ENCODE data around the gene ZNHIT1. TPM values are rescaled to one million over a fixed set of nuclear protein-coding genes. Genes with fewer than 3 reads are reported as not detected.

The ZNHIT1 gene
- total and polyA plus RNA-seq, 2 donors (not counting 3 experiments of a cell fraction or from before 2014, with no cell fraction given), result 74.1 to 89.9 TPM

DNA sequence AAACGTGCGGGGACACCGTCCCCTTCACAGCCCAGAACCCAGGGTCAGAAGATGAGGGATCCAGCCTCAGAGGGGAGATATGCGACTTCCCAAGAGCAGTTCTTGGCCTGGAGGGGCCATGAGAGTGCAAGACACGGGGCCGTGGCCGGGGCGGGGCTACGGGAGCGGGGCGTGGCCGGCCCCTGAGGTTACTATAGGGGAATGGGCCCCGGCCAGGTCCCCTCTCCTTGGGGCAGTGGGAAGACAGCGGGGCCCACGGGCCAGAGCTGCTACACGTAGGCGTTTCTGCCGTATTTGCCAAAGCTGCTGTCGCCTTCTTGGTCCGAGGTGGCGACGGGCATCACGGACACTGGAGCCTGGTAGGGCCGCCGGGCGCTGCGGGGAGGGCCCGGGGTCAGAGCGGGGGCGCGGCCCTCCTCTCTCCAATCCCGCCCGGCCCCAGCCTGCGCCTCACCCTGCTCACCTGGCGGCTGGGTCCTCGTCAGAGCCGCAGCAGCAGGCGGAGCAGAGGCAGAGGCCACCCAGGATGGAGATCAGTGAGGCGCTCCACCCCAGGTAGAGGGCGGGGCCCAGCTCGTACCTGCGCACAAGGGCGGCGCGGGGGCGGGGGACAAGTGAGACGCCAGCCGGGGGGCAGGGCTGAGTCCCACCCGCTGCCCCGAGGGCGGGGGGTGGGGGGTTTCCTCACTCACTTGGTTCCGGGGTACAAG, 14.3 kb downstream of the ZNHIT1 start:
- H3K4me2 ChIP-seq (ENCODE audit: insufficient read depth, low read length), result peak overlapping the region; percentile 5
- H3K27me3 ChIP-seq (ENCODE audit: control insufficient read depth in 2 of 2, insufficient read depth in 2 of 2, low read length in 2 of 2), result no peaks in the 10 kb centered on the region
- peak; percentile 10 for DNase-seq (ENCODE audit: low read depth, low spot score)
- no peak for FAIRE-seq
- no peaks in the 10 kb centered on the region for H4K20me1 ChIP-seq (replicated peaks; ENCODE audit: control insufficient read depth, extremely low read depth, insufficient read depth, low read length)
- dilution Hi-C loops (cut with MboI; ENCODE audit: extremely low pct_ligation_motif_present, low sequenced_read_pairs) (no loop called here), intact Hi-C loops (cut with micrococcal nuclease) (no loop called here)
- TSS peak; percentile 14 for BruUV-seq (replicated peaks)
- no peaks in the 10 kb centered on the region for H3K9me3 ChIP-seq (replicated peaks; ENCODE audit: control insufficient read depth, insufficient read depth, low read length)
- no peak overlapping the region for H3K27ac ChIP-seq (ENCODE audit: insufficient read depth, low read depth, low read length)
- CTCF ChIA-PET, result interaction anchor here (0.8 to 8.1 kb wide), 4 partner anchors 12 to 51 kb away, joined by 3 to 42 read pairs (median 7); partner anchors contain the start of genes FIS1, PLOD3 and ZNHIT1
- H3K4me1 ChIP-seq (ENCODE audit: control insufficient read depth, extremely low read depth, insufficient read depth, low read length), result peaks cover 14% of the 10 kb centered on the region
- no peak overlapping the region for H3K9ac ChIP-seq (replicated peaks; ENCODE audit: extremely low read depth, insufficient read depth, low read length)
- H3K36me3 ChIP-seq (ENCODE audit: control insufficient read depth in 2 of 2, extremely low read depth in 1 of 2, insufficient read depth in 2 of 2, low read length in 2 of 2), result peaks cover 0 to 6% of the 10 kb centered on the region in 2 experiments
- peak overlapping the region; percentile 45 for H2AFZ ChIP-seq (ENCODE audit: low read depth, low read length)
- POLR2A ChIA-PET, result no interaction called here
- H3K4me3 ChIP-seq (replicated peaks in 1 of 3; ENCODE audit: insufficient read depth in 1 of 3, low read depth in 1 of 3, low read length in 3 of 3), result peak overlapping the region in 1 of 3 experiments; percentile 18
- H3K79me2 ChIP-seq (ENCODE audit: control insufficient read depth, insufficient read depth, low read length), result no peaks in the 10 kb centered on the region
- H3K9me1 ChIP-seq (replicated peaks; ENCODE audit: control insufficient read depth, extremely low read depth, insufficient read depth, low read length), result no peaks in the 10 kb centered on the region
- peak; percentile 7 for TF ChIP-seq POLR2AphosphoS5 (IDR thresholded peaks at IDR 0.05; ENCODE audit: insufficient read depth, low read depth, low read length)
- TF ChIP-seq GATA2 (IDR thresholded peaks at IDR 0.05; ENCODE audit: insufficient read depth, insufficient read length, low read depth, low read length), result no peak

GRCh38 chr7:101233907-101234547, 16.1 kb downstream of the ZNHIT1 start:
- Histone ChIP-seq H3K27ac (ENCODE audit: insufficient read depth, low read depth, low read length) (no peak overlapping the region), H3K9me3 (replicated peaks; ENCODE audit: control insufficient read depth, insufficient read depth, low read length) (no peaks in the 10 kb centered on the region), H2AFZ (ENCODE audit: low read depth, low read length) (no peak overlapping the region), H3K4me1 (ENCODE audit: control insufficient read depth, extremely low read depth, insufficient read depth, low read length) (peaks cover 30% of the 10 kb centered on the region), H3K27me3 (ENCODE audit: control insufficient read depth in 2 of 2, insufficient read depth in 2 of 2, low read length in 2 of 2) (no peaks in the 10 kb centered on the region), H3K4me3 (replicated peaks in 1 of 3; ENCODE audit: insufficient read depth in 1 of 3, low read depth in 1 of 3, low read length in 3 of 3) (no peak overlapping the region), H3K36me3 (ENCODE audit: control insufficient read depth in 2 of 2, extremely low read depth in 1 of 2, insufficient read depth in 2 of 2, low read length in 2 of 2) (peaks cover 0 to 7% of the 10 kb centered on the region in 2 experiments), H3K79me2 (ENCODE audit: control insufficient read depth, insufficient read depth, low read length) (no peaks in the 10 kb centered on the region), H3K9me1 (replicated peaks; ENCODE audit: control insufficient read depth, extremely low read depth, insufficient read depth, low read length) (no peaks in the 10 kb centered on the region), H3K4me2 (ENCODE audit: insufficient read depth, low read length) (no peak overlapping the region), H4K20me1 (replicated peaks; ENCODE audit: control insufficient read depth, extremely low read depth, insufficient read depth, low read length) (no peaks in the 10 kb centered on the region), H3K9ac (replicated peaks; ENCODE audit: extremely low read depth, insufficient read depth, low read length) (no peak overlapping the region)
- no TSS peak for BruUV-seq (replicated peaks)
- DNase-seq (ENCODE audit: low read depth, low spot score) (no peak), FAIRE-seq (no peak)
- CTCF ChIA-PET, result interaction anchor here (0.9 to 8.1 kb wide), 4 partner anchors 10 to 90 kb away, joined by 3 to 42 read pairs (median 7); partner anchors contain the start of gene FIS1
- dilution Hi-C loops (cut with MboI; ENCODE audit: extremely low pct_ligation_motif_present, low sequenced_read_pairs) (no loop called here), intact Hi-C loops (cut with micrococcal nuclease) (no loop called here)
- TF ChIP-seq, protein P1, sequence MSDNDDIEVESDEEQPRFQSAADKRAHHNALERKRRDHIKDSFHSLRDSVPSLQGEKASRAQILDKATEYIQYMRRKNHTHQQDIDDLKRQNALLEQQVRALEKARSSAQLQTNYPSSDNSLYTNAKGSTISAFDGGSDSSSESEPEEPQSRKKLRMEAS (IDR thresholded peaks at IDR 0.05; ENCODE audit: insufficient read depth, insufficient read length), result no peak
- TF ChIP-seq GATA2 (IDR thresholded peaks at IDR 0.05; ENCODE audit: insufficient read depth, insufficient read length, low read depth, low read length) (no peak), FOS (IDR thresholded peaks at IDR 0.05; ENCODE audit: borderline replicate concordance, insufficient read depth, low read length) (no peak), JUN (IDR thresholded peaks at IDR 0.05; ENCODE audit: borderline replicate concordance, insufficient read depth, insufficient read length, low read depth) (no peak), CTCF (IDR thresholded peaks at IDR 0.05; ENCODE audit: extremely low read depth in 1 of 2, insufficient read depth in 1 of 2, low read depth in 1 of 2, low read length in 2 of 2) (no peak), EZH2 (IDR thresholded peaks at IDR 0.05; ENCODE audit: borderline replicate concordance, low read depth, low read length, severe bottlenecking) (no peak)
- POLR2A ChIA-PET, result no interaction called here
